ENCODE measurements around the gene C19orf73. TPM values are rescaled to one million over a fixed set of nuclear protein-coding genes. Genes with fewer than 3 reads are reported as not detected.

Gene C19orf73
- total and polyA plus RNA-seq, 4 donors: 1.9 to 4.3 (median 3.1) TPM; not detected in 1

- no peak overlapping the region for H3K27ac ChIP-seq (ENCODE audit: low read depth in 1 of 2, low read length in 1 of 2)
- H3K9ac ChIP-seq (ENCODE audit: insufficient read depth in 1 of 2, low read length in 2 of 2): no peak overlapping the region
- DNase-seq: no peak
- H3K4me3 ChIP-seq: no peak overlapping the region
- TF ChIP-seq, protein P1, sequence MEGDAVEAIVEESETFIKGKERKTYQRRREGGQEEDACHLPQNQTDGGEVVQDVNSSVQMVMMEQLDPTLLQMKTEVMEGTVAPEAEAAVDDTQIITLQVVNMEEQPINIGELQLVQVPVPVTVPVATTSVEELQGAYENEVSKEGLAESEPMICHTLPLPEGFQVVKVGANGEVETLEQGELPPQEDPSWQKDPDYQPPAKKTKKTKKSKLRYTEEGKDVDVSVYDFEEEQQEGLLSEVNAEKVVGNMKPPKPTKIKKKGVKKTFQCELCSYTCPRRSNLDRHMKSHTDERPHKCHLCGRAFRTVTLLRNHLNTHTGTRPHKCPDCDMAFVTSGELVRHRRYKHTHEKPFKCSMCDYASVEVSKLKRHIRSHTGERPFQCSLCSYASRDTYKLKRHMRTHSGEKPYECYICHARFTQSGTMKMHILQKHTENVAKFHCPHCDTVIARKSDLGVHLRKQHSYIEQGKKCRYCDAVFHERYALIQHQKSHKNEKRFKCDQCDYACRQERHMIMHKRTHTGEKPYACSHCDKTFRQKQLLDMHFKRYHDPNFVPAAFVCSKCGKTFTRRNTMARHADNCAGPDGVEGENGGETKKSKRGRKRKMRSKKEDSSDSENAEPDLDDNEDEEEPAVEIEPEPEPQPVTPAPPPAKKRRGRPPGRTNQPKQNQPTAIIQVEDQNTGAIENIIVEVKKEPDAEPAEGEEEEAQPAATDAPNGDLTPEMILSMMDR (IDR thresholded peaks at IDR 0.05; ENCODE audit: control extremely low read depth, extremely low read depth): no peak
- 87 to 88% methylated on average over 8 of the region's 8 CpGs for WGBS, 2 donors
- no peaks in the 10 kb centered on the region for H3K27me3 ChIP-seq (ENCODE audit: control insufficient read depth in 3 of 3, insufficient read depth in 3 of 3, low read length in 2 of 3)
- H3K4me1 ChIP-seq (ENCODE audit: control insufficient read depth in 5 of 5, insufficient read depth in 5 of 5, low read length in 5 of 5): peaks cover 0 to 5% (median 5%) of the 10 kb centered on the region in 5 donors
- ATAC-seq (ENCODE audit: insufficient read depth, low FRiP score): no peak
- H3K36me3 ChIP-seq (ENCODE audit: control insufficient read depth in 4 of 4, insufficient read depth in 4 of 4, low read length in 4 of 4): peaks cover 13 to 38% (median 18%) of the 10 kb centered on the region in 4 donors
- H3K9me3 ChIP-seq (ENCODE audit: control insufficient read depth in 4 of 4, insufficient read depth in 3 of 4, low read length in 3 of 4): no peaks in the 10 kb centered on the region
Measured at GRCh38 chr19:49109569-49110233, 9.2 kb downstream of the C19orf73 start.

DNA sequence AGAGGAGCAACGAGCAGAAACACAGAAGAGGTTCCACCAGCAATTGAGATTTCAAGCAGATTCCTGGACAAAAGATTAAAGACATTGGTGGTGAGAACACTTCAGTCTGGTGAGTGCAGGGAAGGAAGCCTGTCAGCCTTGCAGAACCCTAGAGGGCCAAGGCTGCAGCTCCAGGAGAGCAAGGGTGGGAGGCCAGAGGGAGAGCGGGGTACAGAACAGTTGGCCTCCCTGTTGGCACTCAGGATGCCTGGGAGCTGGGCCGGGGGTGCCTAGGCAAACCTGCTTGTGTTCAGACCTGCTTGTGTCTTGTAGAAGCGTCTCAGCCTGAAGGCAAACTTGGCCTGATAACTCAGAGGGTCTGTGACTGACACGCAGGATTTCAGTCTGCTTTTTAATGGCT is 9.9 kb downstream of the C19orf73 start:
- Histone ChIP-seq H3K4me3 (no peak overlapping the region), H3K27me3 (ENCODE audit: control insufficient read depth in 3 of 3, insufficient read depth in 3 of 3, low read length in 2 of 3) (no peaks in the 10 kb centered on the region), H3K27ac (ENCODE audit: low read depth in 1 of 2, low read length in 1 of 2) (no peak overlapping the region), H3K9ac (ENCODE audit: insufficient read depth in 1 of 2, low read length in 2 of 2) (no peak overlapping the region), H3K36me3 (ENCODE audit: control insufficient read depth in 4 of 4, insufficient read depth in 4 of 4, low read length in 4 of 4) (peaks cover 13 to 45% (median 20%) of the 10 kb centered on the region in 4 donors), H3K4me1 (ENCODE audit: control insufficient read depth in 5 of 5, insufficient read depth in 5 of 5, low read length in 5 of 5) (peaks cover 0 to 5% (median 5%) of the 10 kb centered on the region in 5 donors), H3K9me3 (ENCODE audit: control insufficient read depth in 4 of 4, insufficient read depth in 3 of 4, low read length in 3 of 4) (no peaks in the 10 kb centered on the region)
- 81 to 90% methylated on average over 5 of the region's 5 CpGs for WGBS, 2 donors
- TF ChIP-seq, protein P1 (IDR thresholded peaks at IDR 0.05; ENCODE audit: control extremely low read depth, extremely low read depth): no peak
- DNase-seq (no peak), ATAC-seq (ENCODE audit: insufficient read depth, low FRiP score) (no peak)

- H3K9ac ChIP-seq (ENCODE audit: insufficient read depth in 1 of 2, low read length in 2 of 2): no peak overlapping the region
- H3K36me3 ChIP-seq (ENCODE audit: control insufficient read depth in 4 of 4, insufficient read depth in 4 of 4, low read length in 4 of 4): peaks cover 13 to 56% (median 24%) of the 10 kb centered on the region in 4 donors
- no peaks in the 10 kb centered on the region for H3K4me1 ChIP-seq (ENCODE audit: control insufficient read depth in 5 of 5, insufficient read depth in 5 of 5, low read length in 5 of 5)
- H3K27ac ChIP-seq (ENCODE audit: low read depth in 1 of 2, low read length in 1 of 2): no peak overlapping the region
- no peak for ATAC-seq (ENCODE audit: insufficient read depth, low FRiP score)
- no peaks in the 10 kb centered on the region for H3K27me3 ChIP-seq (ENCODE audit: control insufficient read depth in 3 of 3, insufficient read depth in 3 of 3, low read length in 2 of 3)
- WGBS, 2 donors: 97 to 98% methylated on average over 80 to 93 of the region's 93 CpGs
- H3K9me3 ChIP-seq (ENCODE audit: control insufficient read depth in 4 of 4, insufficient read depth in 3 of 4, low read length in 3 of 4): no peaks in the 10 kb centered on the region
- no peak for DNase-seq
- TF ChIP-seq, protein P1 (IDR thresholded peaks at IDR 0.05; ENCODE audit: control extremely low read depth, extremely low read depth): no peak
- H3K4me3 ChIP-seq: no peak overlapping the region
Measured at GRCh38 chr19:49107625-49108459, 11.1 kb downstream of the C19orf73 start.
